ENCODE results near the gene FTL.

Gene FTL

DNA sequence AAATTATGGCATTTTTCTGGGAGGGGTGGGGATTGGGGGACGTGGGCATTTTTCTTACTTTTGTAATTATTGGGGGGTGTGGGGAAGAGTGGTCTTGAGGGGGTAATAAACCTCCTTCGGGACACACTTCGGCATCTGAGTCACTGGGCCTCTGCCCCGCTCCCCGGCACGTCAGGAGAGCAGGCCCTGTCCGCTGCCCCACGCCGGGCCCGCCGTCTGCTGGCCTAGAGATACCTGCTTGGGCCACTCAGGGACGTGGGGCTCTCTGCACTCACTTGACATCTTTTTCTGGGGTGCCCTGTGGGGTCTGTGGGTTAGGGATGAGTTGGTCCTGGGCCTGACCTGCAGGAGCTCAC is 3.5 kb upstream of the FTL start:
- in situ Hi-C loops (cut with MboI; ENCODE audit: low pct_unique_long_range_greater_than_20kb, low sequenced_read_pairs, unreplicated experiment), result loop anchor here (25.0 kb wide), 2 partner anchors 99 to 324 kb away; partner anchors contain the start of genes CA11, DBP, PLEKHA4 and PPP1R15A
- no peak for DNase-seq (ENCODE audit: low spot score)
- TF ChIP-seq, protein P1, sequence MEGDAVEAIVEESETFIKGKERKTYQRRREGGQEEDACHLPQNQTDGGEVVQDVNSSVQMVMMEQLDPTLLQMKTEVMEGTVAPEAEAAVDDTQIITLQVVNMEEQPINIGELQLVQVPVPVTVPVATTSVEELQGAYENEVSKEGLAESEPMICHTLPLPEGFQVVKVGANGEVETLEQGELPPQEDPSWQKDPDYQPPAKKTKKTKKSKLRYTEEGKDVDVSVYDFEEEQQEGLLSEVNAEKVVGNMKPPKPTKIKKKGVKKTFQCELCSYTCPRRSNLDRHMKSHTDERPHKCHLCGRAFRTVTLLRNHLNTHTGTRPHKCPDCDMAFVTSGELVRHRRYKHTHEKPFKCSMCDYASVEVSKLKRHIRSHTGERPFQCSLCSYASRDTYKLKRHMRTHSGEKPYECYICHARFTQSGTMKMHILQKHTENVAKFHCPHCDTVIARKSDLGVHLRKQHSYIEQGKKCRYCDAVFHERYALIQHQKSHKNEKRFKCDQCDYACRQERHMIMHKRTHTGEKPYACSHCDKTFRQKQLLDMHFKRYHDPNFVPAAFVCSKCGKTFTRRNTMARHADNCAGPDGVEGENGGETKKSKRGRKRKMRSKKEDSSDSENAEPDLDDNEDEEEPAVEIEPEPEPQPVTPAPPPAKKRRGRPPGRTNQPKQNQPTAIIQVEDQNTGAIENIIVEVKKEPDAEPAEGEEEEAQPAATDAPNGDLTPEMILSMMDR (IDR thresholded peaks at IDR 0.05; ENCODE audit: extremely low read depth, insufficient read depth, missing control alignments), result no peak

DNA sequence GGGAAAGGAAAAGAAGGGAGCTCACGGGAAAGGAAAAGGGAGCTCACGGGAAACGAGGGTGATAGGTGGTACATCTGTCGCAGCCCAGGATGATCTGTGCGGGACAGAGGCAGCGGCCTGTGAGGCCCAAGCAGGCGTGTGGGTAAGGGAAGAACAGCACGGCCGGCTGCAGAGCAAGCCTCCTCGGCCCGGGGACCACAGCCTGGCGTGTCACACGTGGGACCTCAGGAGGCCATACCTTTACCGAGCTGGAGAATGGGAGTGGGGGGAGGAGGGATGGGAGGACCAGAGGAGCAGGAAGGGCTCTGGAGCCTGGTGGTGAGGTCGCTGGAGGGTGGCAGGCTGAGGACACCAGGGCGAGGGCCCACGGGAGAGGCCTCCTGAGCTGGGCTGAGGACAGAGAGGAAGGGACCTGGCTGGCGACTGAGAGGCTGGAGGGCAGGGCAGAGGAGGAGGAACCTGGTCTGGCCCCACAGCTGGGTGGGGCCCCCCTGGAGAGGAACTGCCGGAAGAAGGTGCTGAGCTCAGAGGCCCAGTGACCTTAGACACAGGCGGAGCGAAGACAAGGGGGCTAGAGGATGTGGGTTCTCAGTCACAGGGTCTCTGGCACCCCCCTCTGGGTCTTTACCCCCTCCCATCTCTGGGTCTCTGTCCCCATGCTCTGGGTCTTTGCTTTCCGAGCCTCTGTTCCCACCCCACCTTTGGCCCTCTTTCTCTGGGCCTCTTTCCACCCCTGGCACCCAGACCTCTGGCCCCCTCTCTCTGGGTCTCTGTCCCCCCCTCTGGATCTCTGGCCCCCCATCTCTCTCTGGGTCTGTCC is 2.9 kb upstream of the FTL start:
- TF ChIP-seq, protein P1 (IDR thresholded peaks at IDR 0.05; ENCODE audit: extremely low read depth, insufficient read depth, missing control alignments), result no peak
- peak; percentile 84 for DNase-seq (ENCODE audit: low spot score)
- in situ Hi-C loops (cut with MboI; ENCODE audit: low pct_unique_long_range_greater_than_20kb, low sequenced_read_pairs, unreplicated experiment), result loop anchor here (25.0 kb wide), 2 partner anchors 100 to 325 kb away; partner anchors contain the start of genes CA11, DBP, PLEKHA4 and PPP1R15A

DNA sequence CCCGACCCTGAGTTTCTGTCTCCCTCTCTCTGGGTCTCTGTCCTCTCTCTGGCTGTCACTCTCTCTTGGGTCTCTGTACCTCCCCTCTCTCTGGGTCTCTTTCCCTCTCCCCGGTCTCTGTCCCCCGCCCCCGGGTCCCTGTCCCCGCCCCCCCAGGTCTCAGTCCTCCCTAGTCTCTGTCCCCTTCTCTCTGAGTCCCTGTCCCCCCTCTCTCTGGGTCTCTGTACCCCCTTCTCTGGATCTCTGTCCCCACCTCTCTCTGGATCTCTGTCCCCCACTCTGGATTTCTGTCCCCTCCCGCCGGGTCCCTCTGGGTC is 2.3 kb upstream of the FTL start:
- no peak for DNase-seq (ENCODE audit: low spot score)
- TF ChIP-seq, protein P1 (IDR thresholded peaks at IDR 0.05; ENCODE audit: extremely low read depth, insufficient read depth, missing control alignments), result no peak
- in situ Hi-C loops (cut with MboI; ENCODE audit: low pct_unique_long_range_greater_than_20kb, low sequenced_read_pairs, unreplicated experiment), result loop anchor here (25.0 kb wide), 2 partner anchors 101 to 326 kb away; partner anchors contain the start of genes CA11, DBP, PLEKHA4 and PPP1R15A

DNA sequence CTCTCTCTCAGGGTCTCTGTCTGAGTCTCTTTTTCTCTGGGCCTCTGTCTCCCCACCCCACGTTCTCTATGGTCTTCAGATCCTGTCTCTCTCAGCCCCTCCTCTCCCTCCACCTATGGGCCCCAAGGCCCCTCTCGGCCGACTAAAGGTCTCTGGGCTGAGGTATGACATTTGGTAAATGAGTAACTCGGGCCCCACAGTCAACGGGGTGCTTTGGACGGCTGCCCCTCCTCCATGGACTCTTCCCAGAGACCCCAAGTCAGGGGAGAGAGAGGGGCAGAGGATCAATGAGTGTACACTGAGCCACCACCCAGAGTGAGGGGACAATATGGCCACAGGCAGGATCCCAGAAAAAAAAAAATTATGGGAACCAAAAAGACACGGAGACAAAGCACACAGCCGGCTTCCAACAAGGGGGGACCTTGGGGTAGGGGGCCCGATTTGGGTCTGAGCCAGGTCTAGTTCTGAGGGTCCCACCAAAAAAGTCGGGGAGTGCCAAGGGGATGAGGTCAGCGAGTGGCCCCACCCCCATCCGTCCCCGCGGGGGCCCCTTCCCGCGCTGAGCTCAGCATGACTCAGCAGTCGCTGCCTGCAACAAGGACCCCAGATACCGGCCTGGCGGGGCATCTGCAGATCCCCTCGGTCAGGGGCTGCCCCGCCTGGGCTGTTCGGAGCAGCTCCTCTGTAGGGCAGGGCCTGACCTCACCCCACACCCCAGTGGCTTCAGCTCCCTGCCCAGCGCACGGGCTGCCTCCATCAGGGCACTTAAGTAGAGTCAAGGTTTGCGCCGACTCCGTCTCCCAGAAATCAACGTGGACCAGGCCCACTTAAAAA is 1.5 kb upstream of the FTL start:
- in situ Hi-C loops (cut with MboI; ENCODE audit: low pct_unique_long_range_greater_than_20kb, low sequenced_read_pairs, unreplicated experiment), result loop anchor here (25.0 kb wide), 2 partner anchors 101 to 326 kb away; partner anchors contain the start of genes CA11, DBP, PLEKHA4 and PPP1R15A
- peak; percentile 88 for DNase-seq (ENCODE audit: low spot score)
- TF ChIP-seq, protein P1 (IDR thresholded peaks at IDR 0.05; ENCODE audit: extremely low read depth, insufficient read depth, missing control alignments), result no peak

DNA sequence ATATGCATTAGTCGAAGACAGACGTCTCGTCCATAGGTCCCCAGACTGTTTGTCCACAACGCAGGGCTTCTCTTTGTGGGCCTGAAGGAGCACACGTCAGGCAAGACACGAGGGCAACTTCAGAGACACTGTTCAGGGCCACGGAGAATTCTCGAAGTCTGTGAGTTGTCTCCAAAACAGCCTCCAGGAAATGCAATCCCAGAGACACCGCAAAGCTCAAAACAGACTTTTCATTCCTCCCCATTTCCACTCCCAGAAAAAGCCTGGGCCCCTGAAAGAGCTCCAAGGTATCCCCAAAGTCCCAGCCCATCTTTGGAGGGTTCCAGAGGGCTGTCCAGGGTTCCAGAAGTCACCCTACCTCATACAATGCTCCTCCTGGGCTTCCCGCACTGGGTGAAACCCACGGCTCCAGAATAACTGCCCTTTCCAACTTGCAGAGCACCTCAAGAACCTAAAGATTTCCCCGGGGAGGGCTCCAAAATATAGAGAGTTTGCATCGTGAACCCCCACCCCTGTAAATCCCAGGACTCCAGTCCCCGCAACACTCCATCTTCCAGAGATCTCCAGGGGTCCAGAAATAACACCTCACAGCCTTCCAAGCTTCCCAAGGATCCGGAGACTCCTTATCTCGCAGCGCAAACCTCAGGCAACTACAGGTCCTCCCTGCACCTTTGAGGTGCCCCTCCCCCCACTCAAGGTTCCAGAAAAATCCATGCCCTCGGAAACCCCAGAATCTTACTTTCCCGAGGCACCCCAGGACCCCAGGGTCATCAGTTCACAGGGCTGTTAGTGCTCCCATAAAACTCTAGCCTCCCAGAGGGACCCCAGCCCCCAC is 687 bp upstream of the FTL start:
- TF ChIP-seq, protein P1 (IDR thresholded peaks at IDR 0.05; ENCODE audit: extremely low read depth, insufficient read depth, missing control alignments), result no peak
- DNase-seq (ENCODE audit: low spot score), result no peak
- in situ Hi-C loops (cut with MboI; ENCODE audit: low pct_unique_long_range_greater_than_20kb, low sequenced_read_pairs, unreplicated experiment), result loop anchor here (25.0 kb wide), 2 partner anchors 102 to 327 kb away; partner anchors contain the start of genes CA11, DBP, PLEKHA4 and PPP1R15A

All from GM13977 (cell line).